Right ventricle myocardium inferior (tissue), 1 donor: Measurements from ENCODE around the gene GON7. TPM values are rescaled to one million over a fixed set of nuclear protein-coding genes. Genes with fewer than 3 reads are reported as not detected.
"Not testable (repeated sequence)": the region's sequence is repeated elsewhere in the genome, so short reads cannot be mapped to it uniquely, and the experiment has no call there.

Experiments used
- ATAC-seq: fragments of 200-7000 bp; cut with Tn5 transposase; one replicate; pipeline ENCODE4 v1.9.1; 2020; ENCODE audit warnings: mild to moderate bottlenecking, moderate library complexity
- DNase-seq: peaks from one replicate; pipeline ENCODE4 v3.0.0; 2021; ENCODE audit errors: missing footprints
- intact Hi-C: fragments of 100-400 bp; cut with DNase I; formaldehyde crosslinking; loops from one replicate; pipeline ENCODE4 v1.11.0; 2022
- long read RNA-seq: library from polyadenylated mRNA; unstranded; transcript quantifications from one replicate; pipeline ENCODE4 v2.0.0, GENCODE V29; 2021
- total RNA-seq: library from RNA; stranded (reverse); fragmentation: NEBNext Ultra II Directional; extraction: Animal tissue kit (Norgen Biotek cat#: 25700); gene quantifications from one replicate; pipeline ENCODE4 v1.2.1, GENCODE V29; 2021
- donor health status: DM: no; HTN: yes; CAD: no; lungs with severe emphysema.

The GON7 gene
- total RNA-seq = 15.6 TPM
- long read RNA-seq, partial matches to known transcripts = 0 of 4 reads
- long read RNA-seq, other reads (novel, unspliced or antisense) = 0 of 4 reads

- DNase-seq = peak; percentile 96
- intact Hi-C loops = loop anchor here (5.0 kb wide), 1 partner anchor 125 kb away; the partner anchor contains the start of gene BTBD7
- ATAC-seq = peak; percentile 99
Observed at GRCh38 chr14:93206793-93207467, at the start of gene GON7, which contains the start of gene UBR7. Gene GON7, minus strand, starts transcription at chr14:93207065. Its CDS starts 28 bp downstream, at chr14:93207037. Gene UBR7, plus strand, starts transcription at chr14:93207256. Its CDS starts 36 bp downstream, at chr14:93207292.

- intact Hi-C loops = no loop called here
- DNase-seq = no peak
- ATAC-seq = no peak
Observed at GRCh38 chr14:93249128-93249831, 42.4 kb upstream of the GON7 start.

GRCh38 chr14:93246534-93246933 lies 39.7 kb upstream of the GON7 start:
- intact Hi-C loops = no loop called here
- DNase-seq = no peak
- ATAC-seq = no peak

- intact Hi-C loops = no loop called here
- no peak for DNase-seq
- ATAC-seq = no peak
Observed at GRCh38 chr14:93245764-93246420, 39.0 kb upstream of the GON7 start.

- intact Hi-C loops = no loop called here
- DNase-seq (no peak), ATAC-seq (no peak)
Observed at GRCh38 chr14:93240678-93241000, 33.8 kb upstream of the GON7 start.

GRCh38 chr14:93239869-93240677 lies 33.2 kb upstream of the GON7 start:
- intact Hi-C loops = loop anchor here (10.0 kb wide), 1 partner anchor 375 kb away; no protein-coding TSS in a partner anchor
- ATAC-seq = no peak

GRCh38 chr14:93234798-93235197 lies 27.9 kb upstream of the GON7 start:
- intact Hi-C loops = loop anchor here (10.0 kb wide), 1 partner anchor 380 kb away; no protein-coding TSS in a partner anchor
- DNase-seq = no peak
- ATAC-seq = no peak

More at GRCh38 chr14:93239869-93240677, 33.2 kb upstream of the GON7 start:
- DNase-seq = no peak

- intact Hi-C loops = loop anchor here (10.0 kb wide), 1 partner anchor 382 kb away; no protein-coding TSS in a partner anchor
- not testable (repeated sequence) for DNase-seq, ATAC-seq
Observed at GRCh38 chr14:93233078-93233477, 26.2 kb upstream of the GON7 start.

GRCh38 chr14:93232159-93232558 lies 25.3 kb upstream of the GON7 start:
- ATAC-seq (no peak), DNase-seq (no peak)
- intact Hi-C loops = loop anchor here (10.0 kb wide), 1 partner anchor 383 kb away; no protein-coding TSS in a partner anchor

- peak; percentile 45 for ATAC-seq
Observed at GRCh38 chr14:93231129-93231979, 24.5 kb upstream of the GON7 start.

GRCh38 chr14:93230539-93230938 lies 23.7 kb upstream of the GON7 start:
- ATAC-seq = no peak
- intact Hi-C loops = loop anchor here (10.0 kb wide), 1 partner anchor 384 kb away; no protein-coding TSS in a partner anchor
- DNase-seq = no peak

More at GRCh38 chr14:93231129-93231979, 24.5 kb upstream of the GON7 start:
- intact Hi-C loops = loop anchor here (10.0 kb wide), 1 partner anchor 383 kb away; no protein-coding TSS in a partner anchor
- no peak for DNase-seq

GRCh38 chr14:93228550-93228949 lies 21.7 kb upstream of the GON7 start:
- ATAC-seq = no peak
- DNase-seq = no peak
- intact Hi-C loops = no loop called here

GRCh38 chr14:93223565-93223964 lies 16.7 kb upstream of the GON7 start:
- intact Hi-C loops = no loop called here
- no peak for ATAC-seq
- DNase-seq = no peak

GRCh38 chr14:93220509-93220908 lies 13.6 kb upstream of the GON7 start:
- DNase-seq (no peak), ATAC-seq (no peak)
- intact Hi-C loops = no loop called here

GRCh38 chr14:93219103-93219726 lies 12.3 kb upstream of the GON7 start:
- ATAC-seq = peak; percentile 50
- intact Hi-C loops = no loop called here

GRCh38 chr14:93214598-93214997 lies 7.7 kb upstream of the GON7 start:
- intact Hi-C loops = no loop called here
- ATAC-seq (no peak), DNase-seq (no peak)

More at GRCh38 chr14:93219103-93219726, 12.3 kb upstream of the GON7 start:
- no peak for DNase-seq

- DNase-seq = no peak
- intact Hi-C loops = no loop called here
- no peak for ATAC-seq
Observed at GRCh38 chr14:93212432-93212831, 5.6 kb upstream of the GON7 start.
